CD4-positive, alpha-beta T cell treated with Interferon alpha-2 for 1 hour (primary cell): ENCODE results near the gene ZC3H4.

ENCODE experiments used
- DNase-seq, 2 donors: peaks; one replicate each; pipeline ENCODE4 v3.0.0-alpha.2; 2020 to 2022

The ZC3H4 gene

GRCh38 chr19:47132194-47132852 lies 18.7 kb upstream of the ZC3H4 start:
- no peak for DNase-seq

GRCh38 chr19:47130589-47131227 lies 17.1 kb upstream of the ZC3H4 start, which contains the start of gene SAE1:
TSS of gene SAE1 (plus strand) at chr19:47130835. CDS start at chr19:47130931, 96 bp downstream.
- DNase-seq, result peak; percentile 95

- no peak for DNase-seq
Measured at GRCh38 chr19:47130120-47130588, 16.6 kb upstream of the ZC3H4 start.

GRCh38 chr19:47129579-47129978 lies 16.0 kb upstream of the ZC3H4 start:
- no peak for DNase-seq

GRCh38 chr19:47125669-47125938 lies 12.0 kb upstream of the ZC3H4 start:
- DNase-seq, result no peak

- DNase-seq, result peak; percentile 15 to 77
Measured at GRCh38 chr19:47124937-47125668, 11.5 kb upstream of the ZC3H4 start.

- DNase-seq, result no peak
Measured at GRCh38 chr19:47123406-47123805, 9.8 kb upstream of the ZC3H4 start.

GRCh38 chr19:47122359-47123335 lies 9.1 kb upstream of the ZC3H4 start:
- no peak for DNase-seq

GRCh38 chr19:47120470-47121067 lies 7.0 kb upstream of the ZC3H4 start:
- DNase-seq, result no peak

- no peak for DNase-seq
Measured at GRCh38 chr19:47113850-47114651, 475 bp upstream of the ZC3H4 start.

- peak; percentile 92 to 94 for DNase-seq
Measured at GRCh38 chr19:47112166-47112996, 1.2 kb downstream of the ZC3H4 start.

- DNase-seq, result no peak
Measured at GRCh38 chr19:47111682-47112165, 1.9 kb downstream of the ZC3H4 start.

- peak; percentile 58 to 73 for DNase-seq
Measured at GRCh38 chr19:47111006-47111621, 2.5 kb downstream of the ZC3H4 start.

- peak; percentile 44 to 70 for DNase-seq
Measured at GRCh38 chr19:47110521-47111005, 3.0 kb downstream of the ZC3H4 start.

GRCh38 chr19:47109541-47110375 lies 3.8 kb downstream of the ZC3H4 start:
- DNase-seq, result peak; percentile 55 to 72

- no peak for DNase-seq
Measured at GRCh38 chr19:47109177-47109540, 4.4 kb downstream of the ZC3H4 start.

- peak in 1 of 2 donors; percentile 33 for DNase-seq
Measured at GRCh38 chr19:47107953-47108746, 5.4 kb downstream of the ZC3H4 start.
